NOMO-1 (cell line): Measurements from ENCODE around the gene TMEM41A.
"Not testable (repeated sequence)": the region's sequence is repeated elsewhere in the genome, so short reads cannot be mapped to it uniquely, and the experiment has no call there.

Experiments
- DNase-seq, 2 experiments: peaks; one replicate each; lab custom pipeline; 2025; ENCODE audit not compliant: unreplicated experiment in 2 of 2; lab: John Stamatoyannopoulos, UW

TMEM41A gene

DNA sequence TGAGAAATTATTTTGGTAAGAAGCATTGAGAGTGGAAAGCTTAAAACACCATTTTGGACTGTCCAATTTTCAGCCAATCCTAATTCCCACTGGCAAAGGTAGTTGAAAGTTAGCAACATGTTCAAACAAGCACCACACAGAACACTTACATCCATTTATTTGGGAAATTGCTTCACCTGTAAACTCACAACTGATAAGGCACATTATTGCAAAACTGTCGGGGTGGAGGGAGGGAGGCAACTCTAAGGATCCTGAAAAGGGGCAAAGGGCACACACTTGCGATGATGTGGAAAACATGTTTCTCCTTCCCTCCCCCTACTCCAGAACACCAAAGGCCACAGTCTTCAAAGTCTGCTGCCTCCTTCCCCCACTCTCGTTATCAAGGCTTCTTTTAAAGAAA, 9.4 kb downstream of the TMEM41A start:
- DNase-seq = no peak

DNA sequence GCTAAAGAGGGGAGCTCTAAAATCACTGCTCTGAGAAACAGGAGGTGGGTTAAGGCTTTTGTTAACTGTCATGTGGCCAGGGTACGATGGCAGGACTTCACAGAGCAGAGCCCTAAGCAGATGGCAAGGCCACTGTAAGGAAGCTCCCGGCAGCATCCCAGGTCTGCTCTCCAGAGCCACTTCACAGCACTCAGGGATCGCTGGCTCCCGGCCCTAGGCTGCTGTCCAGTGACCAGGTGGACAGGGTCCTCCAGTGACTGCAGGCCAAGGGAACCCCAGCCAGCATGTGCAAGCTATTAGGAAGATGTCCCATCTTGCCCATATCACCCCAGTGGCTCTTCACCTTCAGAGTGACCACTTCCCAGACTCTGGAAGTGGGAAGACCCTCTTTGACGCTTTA, 10.4 kb downstream of the TMEM41A start:
- no peak for DNase-seq

DNA sequence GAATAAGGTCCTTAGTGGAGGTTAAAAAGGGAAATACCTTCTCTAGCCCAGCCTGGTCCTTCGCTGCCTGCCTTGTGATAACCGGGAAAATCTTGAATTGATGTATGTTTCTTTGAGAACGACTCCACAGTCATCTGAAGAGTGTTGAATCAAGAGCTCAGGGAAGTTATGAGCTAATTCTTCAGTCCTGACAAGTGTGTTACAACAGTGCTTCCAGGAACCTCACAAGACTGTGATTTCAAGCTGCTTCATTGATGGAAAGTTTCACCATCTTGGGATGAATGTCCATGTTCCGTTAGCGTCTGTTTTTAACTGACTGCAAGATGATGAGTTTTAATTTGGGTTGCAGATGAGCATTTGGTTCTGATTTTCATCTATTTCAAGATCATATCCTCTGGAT, 12.4 kb downstream of the TMEM41A start:
- no peak for DNase-seq

- DNase-seq = no peak
Measured at GRCh38 chr3:185484296-185484695, 14.5 kb downstream of the TMEM41A start.

DNA sequence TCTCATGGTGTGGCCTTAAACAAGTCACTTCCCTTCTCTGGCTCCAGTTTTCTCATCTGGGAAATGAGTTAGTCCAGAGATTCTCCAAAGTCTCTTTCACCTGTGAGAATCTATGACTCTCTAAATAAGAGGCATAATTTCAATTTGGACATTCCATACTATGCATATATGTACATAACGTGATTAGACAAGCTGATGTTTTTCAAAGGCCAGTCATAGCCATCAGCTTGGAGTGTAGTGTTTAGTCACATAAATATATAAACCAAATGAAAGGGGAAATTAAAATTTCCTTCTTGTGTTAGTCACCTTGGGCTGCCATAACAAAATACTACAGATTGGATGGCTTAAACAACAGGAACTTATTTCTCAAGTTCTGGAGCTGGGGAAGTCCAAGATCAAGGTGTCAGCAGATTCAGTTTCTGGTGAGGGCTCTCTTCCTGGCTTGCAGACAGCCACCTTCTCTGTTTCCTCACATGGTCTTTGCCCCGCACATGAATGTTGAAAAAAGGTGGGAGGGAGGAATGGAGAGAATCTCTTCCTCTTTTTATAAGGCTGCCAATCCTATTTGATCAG, 19.4 kb downstream of the TMEM41A start:
- no peak for DNase-seq

GRCh38 chr3:185477316-185477715, 21.5 kb downstream of the TMEM41A start:
- no peak for DNase-seq

GRCh38 chr3:185474922-185475321, 23.9 kb downstream of the TMEM41A start:
- DNase-seq = not testable (repeated sequence)

DNA sequence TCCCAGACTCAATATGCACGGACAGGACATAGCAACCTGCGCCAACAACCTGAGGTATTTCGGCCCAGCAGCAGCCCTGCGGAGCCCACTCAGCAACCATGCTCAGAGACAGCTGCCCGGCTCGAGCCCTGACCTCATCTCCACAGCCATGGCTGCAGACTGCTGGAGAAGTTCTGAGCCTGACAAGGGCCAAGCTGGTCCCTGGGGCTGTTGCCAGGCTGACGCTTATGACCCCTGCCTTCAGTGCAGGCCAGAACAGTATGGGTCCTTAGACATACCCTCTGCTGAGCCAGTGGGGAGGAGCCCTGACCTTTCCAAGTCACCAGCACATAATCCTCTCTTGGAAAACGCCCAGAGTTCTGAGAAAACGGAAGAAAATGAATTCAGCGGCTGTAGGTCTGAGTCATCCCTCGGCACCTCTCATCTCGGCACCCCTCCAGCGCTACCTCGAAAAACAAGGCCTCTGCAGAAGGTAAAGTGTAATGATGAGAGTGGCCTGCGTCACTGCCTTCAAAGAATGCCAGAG, 25.5 kb downstream of the TMEM41A start:
- DNase-seq = no peak

DNA sequence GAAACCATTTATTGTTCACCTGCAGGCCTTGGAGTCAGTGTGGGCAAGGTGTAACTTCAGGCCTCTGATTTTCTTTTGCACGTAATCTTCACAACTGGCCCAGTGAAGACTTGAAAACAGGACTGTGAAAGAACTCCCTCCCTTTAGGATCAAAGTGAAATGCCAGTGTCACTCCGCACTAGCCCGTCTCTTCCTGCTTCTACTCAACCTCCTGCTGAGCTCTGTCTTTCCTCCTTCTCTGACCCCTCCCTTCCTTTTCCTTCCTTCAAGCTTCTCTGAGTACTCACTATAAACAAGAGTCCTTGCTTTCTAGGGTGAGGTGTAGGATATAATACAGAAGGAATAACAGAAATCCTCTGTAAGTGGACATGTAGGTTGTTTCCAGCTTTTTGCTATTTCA, 28.5 kb downstream of the TMEM41A start:
- DNase-seq = no peak

- no peak for DNase-seq
Measured at GRCh38 chr3:185469542-185469941, 29.3 kb downstream of the TMEM41A start.

- not testable (repeated sequence) for DNase-seq
Measured at GRCh38 chr3:185466123-185466522, 32.7 kb downstream of the TMEM41A start.

DNA sequence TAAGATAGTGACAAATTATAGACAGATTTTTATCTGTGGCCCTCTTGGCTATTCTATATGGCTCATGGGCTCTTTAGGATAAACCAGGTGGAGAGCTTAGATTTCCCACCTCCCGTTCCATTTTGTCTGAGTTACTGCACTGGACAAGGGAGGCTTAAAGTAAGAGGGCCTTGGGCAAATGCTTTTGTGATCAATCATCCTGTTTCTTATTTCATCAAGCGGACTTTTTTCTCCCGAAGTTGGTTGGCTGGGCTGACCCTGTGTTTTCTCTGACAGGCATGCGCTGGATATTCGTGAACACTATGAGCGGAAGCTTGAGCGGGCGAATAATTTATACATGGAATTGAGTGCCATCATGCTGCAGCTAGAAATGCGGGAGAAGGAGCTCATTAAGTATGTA, 33.4 kb downstream of the TMEM41A start:
- no peak for DNase-seq

GRCh38 chr3:185460719-185461350, 38.0 kb downstream of the TMEM41A start:
- DNase-seq = no peak

DNA sequence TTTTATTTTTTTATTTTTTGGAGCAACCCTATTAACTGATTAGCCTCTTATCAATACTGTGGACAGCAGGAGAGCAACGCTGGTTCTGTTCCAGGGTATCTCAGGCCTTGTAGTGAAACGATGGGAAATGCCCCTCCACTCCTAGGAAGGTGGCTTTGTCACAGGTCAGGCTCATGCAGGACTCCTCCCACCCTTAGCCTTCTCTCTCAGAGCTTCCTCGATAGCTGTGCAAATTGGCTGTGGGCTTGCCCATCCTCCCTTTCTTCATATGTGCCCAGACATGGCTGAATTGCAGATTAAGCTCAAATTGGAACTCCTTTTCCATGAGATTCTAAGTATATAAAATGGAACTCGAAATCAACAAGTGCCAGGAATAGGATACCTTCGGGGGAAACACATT, 38.5 kb downstream of the TMEM41A start:
- DNase-seq = no peak

DNA sequence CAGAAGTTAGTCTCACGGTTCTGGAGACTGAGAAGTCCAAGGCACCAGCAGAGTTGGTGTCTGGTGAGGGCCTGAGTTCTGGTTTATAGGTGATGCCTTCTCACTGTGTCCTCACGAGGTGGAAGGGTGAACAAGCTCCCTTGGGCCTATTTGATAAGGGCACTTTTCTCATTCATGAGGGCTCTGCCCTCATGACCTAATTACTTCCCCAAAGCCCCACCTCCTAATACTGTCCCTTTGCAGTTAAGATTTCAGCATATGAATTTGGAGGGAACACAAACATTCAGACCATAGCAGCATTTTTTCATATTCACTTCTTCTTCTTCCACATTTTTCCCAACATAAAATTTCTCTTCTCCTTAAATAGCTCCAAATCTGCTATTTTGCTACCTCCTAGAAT, 41.5 kb downstream of the TMEM41A start:
- peak; percentile 11 to 12 for DNase-seq

DNA sequence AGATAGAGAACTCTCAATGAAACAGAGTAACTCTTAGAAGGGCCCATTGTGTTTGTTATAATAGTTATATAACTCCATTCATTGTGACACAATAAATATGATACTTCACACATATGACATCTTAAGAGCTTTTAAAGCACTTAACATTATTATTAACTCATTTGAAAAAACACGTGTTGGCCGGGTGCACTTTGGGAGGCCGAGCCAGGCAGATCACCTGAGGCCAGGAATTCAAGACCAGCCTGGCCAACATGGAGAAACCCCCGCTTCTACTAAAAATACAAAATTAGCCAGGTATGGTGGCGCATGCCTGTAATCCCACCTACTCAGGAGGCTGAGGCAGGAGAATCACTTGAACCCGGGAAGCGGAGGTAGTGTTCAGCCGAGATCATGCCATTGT, 47.4 kb downstream of the TMEM41A start:
- DNase-seq = not testable (repeated sequence)

DNA sequence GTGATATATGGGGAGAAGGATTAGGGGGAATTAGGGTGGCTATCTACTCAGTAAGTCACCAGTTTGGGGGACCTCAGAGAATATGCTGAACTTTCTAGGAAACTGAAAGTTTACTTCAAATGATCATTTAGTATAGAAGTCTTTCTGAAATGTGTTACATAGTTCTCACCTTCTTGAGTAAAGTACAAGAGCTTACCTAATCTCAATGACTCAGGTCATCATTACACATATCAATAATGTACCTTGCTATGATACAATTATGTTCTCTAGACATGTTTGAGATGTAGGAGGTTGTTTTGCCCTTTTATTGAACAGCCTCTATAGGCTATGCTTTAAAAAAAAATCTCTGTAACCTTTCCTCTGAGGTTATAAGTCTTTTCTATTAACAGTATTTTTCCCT, 50.7 kb downstream of the TMEM41A start:
- no peak for DNase-seq

DNA sequence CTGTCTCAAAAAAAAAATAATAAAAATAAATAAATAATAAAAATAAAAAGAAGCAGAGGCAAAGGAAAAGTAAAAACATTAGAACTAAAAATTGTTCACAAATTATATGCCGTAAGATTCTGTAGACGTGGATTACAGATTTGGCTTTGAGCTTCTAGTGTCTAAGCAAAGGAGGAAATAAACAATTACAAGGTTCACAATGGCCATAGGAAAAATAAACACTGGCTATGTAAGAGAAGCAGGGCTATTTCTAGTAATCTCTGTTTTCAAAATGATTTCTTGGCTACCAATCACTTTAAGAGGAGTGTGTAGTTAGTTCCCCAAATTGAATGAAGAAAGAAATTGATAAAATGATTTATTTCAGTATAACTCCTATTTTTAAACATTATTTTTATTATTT, 54.5 kb downstream of the TMEM41A start:
- DNase-seq = no peak

GRCh38 chr3:185442031-185442430, 56.8 kb downstream of the TMEM41A start:
- DNase-seq = no peak

DNA sequence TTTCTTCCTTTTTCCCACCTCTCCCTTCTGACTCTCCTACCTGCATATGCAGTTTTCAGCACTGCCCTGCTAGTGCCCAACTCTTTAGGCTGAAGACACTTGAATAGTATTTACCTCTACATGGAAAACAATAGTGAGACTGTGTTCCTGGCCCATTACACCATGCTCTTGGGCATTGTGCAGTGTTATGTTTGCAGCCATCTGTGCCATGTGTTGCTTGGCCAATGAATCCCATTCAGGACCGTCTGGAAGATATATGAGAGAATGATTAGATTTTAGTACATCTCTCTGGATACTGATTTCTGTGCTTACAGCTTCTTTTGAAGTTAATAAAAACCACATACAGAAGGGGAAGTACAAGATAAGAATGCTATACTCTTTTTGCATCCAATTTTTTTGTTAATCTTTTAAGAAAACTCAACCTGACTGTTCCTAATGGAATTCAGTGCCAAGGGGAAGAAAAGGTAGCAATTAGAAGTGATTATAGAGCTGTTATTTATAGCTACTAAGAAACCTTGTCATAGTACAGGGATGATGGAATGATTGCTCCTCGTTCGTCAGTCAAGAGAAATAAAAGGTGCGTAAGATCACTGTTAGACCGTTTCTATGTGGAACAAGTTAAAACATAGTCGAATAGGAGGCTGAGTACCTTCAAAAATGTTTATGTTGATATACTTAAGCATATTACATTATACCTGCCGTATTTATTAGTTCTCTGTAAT, 58.9 kb downstream of the TMEM41A start:
- DNase-seq = no peak
